HG03066 (cell line): ENCODE results near the gene C6orf118.

Experiments
- ATAC-seq: cut with Tn5 transposase; IDR thresholded peaks from one replicate; pipeline ENCODE4 v1.9.1; 2021; ENCODE audit warnings: low read depth; ENCODE audit not compliant: unreplicated experiment

C6orf118 gene

GRCh38 chr6:165245287-165245686, 64.1 kb downstream of the C6orf118 start:
- ATAC-seq = no peak

- no peak for ATAC-seq
Observed at GRCh38 chr6:165244524-165245247, 64.7 kb downstream of the C6orf118 start.

GRCh38 chr6:165243801-165244200, 65.6 kb downstream of the C6orf118 start:
- ATAC-seq = no peak

- no peak for ATAC-seq
Observed at GRCh38 chr6:165236326-165236725, 73.1 kb downstream of the C6orf118 start.

GRCh38 chr6:165232731-165233488, 76.5 kb downstream of the C6orf118 start:
- no peak for ATAC-seq

- no peak for ATAC-seq
Observed at GRCh38 chr6:165231581-165232561, 77.5 kb downstream of the C6orf118 start.

GRCh38 chr6:165231177-165231576, 78.2 kb downstream of the C6orf118 start:
- no peak for ATAC-seq
